Esophagus (tissue), 2 donors: ENCODE data around the gene EBF4. TPM values are rescaled to one million over a fixed set of nuclear protein-coding genes. Genes with fewer than 3 reads are reported as not detected.
"Not testable (repeated sequence)": the region's sequence is repeated elsewhere in the genome, so short reads cannot be mapped to it uniquely, and the experiment has no call there.

Experiments
- H3K27ac ChIP-seq, 2 donors: one replicate each; pipeline ENCODE4 v1.5.1; 2013; ENCODE audit warnings: low read depth in 2 of 2, mild to moderate bottlenecking in 2 of 2, inconsistent platforms in 1 of 2, low read length in 1 of 2, moderate library complexity in 1 of 2
- H3K27me3 ChIP-seq, 2 donors: one replicate each; pipeline ENCODE4 v1.6.1; 2013; ENCODE audit warnings: low read length in 2 of 2, control low read depth in 1 of 2, mild to moderate bottlenecking in 1 of 2; ENCODE audit not compliant: insufficient read depth in 2 of 2, control insufficient read depth in 1 of 2
- H3K36me3 ChIP-seq, 2 donors: one replicate each; pipeline ENCODE4 v1.6.1; 2013; ENCODE audit warnings: low read length in 1 of 2; ENCODE audit not compliant: control insufficient read depth in 2 of 2, insufficient read depth in 2 of 2
- H3K4me1 ChIP-seq, 2 donors: one replicate each; pipeline ENCODE4 v1.6.1; 2013; ENCODE audit warnings: low read length in 1 of 2; ENCODE audit not compliant: control insufficient read depth in 2 of 2, insufficient read depth in 2 of 2
- H3K4me3 ChIP-seq, 2 donors: one replicate each; pipeline ENCODE4 v1.5.1; 2013; ENCODE audit warnings: low read length in 2 of 2, mild to moderate bottlenecking in 2 of 2, low read depth in 1 of 2, moderate library complexity in 1 of 2
- H3K9me3 ChIP-seq, 2 donors: one replicate each; pipeline ENCODE4 v1.6.1; 2013; ENCODE audit warnings: mild to moderate bottlenecking in 2 of 2, low read depth in 1 of 2, low read length in 1 of 2, moderate library complexity in 1 of 2; ENCODE audit not compliant: control insufficient read depth in 2 of 2, insufficient read depth in 1 of 2
- WGBS, 2 donors: extraction: QIAGEN DNeasy Blood & Tissue Kit; methylation state at CpG; one replicate each; pipeline ENCODE4 v1.1.7; 2013; 5-methylcytosine and 5-hydroxymethylcytosine counted together
- polyA plus RNA-seq, 2 donors: library from polyadenylated mRNA; stranded (reverse); fragments of 200-250 nt; gene quantifications; one replicate each; pipeline ENCODE4 v1.2.3, GENCODE V29; 2013
- donor health status: healthy with polysubstance abuse.
- donor health status: Bipolar disorder and iron deficiency.

Gene EBF4
- polyA plus RNA-seq, 2 donors, result 4.8 to 7.0 TPM

DNA sequence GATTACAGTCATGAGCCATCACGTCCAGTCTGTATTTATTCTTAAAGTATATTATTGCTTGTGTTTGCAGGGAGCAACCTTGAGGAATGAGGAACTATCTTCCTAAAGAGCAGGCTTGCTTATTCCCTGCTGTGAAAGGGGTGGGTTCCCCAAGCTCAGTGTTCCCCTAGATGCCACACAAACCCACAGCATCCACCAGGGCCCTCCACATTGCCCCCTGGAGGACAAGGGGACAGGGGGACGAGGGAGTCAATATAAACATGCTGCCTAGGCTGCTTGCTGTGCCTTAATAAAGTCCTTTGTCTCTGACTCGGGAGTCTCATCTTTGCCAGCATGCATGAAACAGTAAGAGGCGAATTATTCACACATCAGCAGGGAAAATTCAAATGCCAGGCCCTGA, 20.6 kb upstream of the EBF4 start:
- Histone ChIP-seq H3K4me3 (no peak overlapping the region), H3K36me3 (no peaks in the 10 kb centered on the region), H3K9me3 (no peaks in the 10 kb centered on the region), H3K27me3 (peaks cover 0 to 3% of the 10 kb centered on the region in 2 donors), H3K4me1 (no peaks in the 10 kb centered on the region), H3K27ac (no peak overlapping the region)
- 27 to 30% methylated on average over 4 of the region's 4 CpGs for WGBS, 2 donors

GRCh38 chr20:2672446-2672845, 20.1 kb upstream of the EBF4 start:
- Histone ChIP-seq H3K4me1 (no peaks in the 10 kb centered on the region), H3K36me3 (no peaks in the 10 kb centered on the region), H3K9me3 (no peaks in the 10 kb centered on the region), H3K4me3 (no peak overlapping the region), H3K27me3 (peaks cover 0 to 3% of the 10 kb centered on the region in 2 donors), H3K27ac (no peak overlapping the region)
- 70 to 74% methylated on average over 3 of the region's 3 CpGs for WGBS, 2 donors

DNA sequence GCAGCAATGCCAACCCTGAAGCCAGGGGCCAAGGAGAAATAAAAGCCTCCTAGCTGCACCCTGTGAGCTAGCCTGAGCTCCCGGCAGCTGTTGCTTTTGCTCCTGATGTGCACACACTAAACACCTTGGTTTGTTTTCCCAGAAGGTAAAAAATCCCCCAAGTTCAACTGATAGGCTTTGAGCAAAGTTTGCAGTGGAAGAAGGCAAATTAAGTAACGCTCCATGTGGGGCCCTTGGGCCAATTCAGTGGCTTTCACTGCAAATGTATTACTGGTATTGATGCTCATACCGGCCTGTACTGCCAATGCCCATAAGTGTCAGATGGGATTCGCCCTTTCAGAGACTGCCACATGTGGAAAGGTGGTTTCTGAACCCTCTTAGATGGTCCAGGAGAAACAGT, 19.1 kb upstream of the EBF4 start:
- 81 to 88% methylated on average over 4 of the region's 4 CpGs for WGBS, 2 donors

DNA sequence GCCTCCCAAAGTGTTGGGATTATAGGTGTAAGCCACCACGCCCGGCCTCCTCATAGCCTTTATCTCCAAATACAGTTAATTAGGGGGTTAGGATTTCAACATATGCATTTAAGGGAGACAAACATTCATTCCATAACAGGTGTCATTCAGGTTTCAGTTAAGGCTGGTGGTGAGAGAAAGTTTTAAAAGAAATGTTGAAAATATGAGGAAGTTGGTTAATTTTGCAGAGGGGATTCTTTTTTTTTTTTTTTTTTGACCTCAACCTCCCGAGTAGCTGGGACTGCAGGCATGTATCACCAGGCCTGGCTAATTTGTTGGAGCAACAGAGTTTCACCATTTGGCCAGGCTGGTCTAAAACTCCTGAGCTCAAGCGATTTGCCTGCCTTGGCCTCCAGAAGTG, 12.5 kb upstream of the EBF4 start:
- H3K27me3 ChIP-seq, result no peaks in the 10 kb centered on the region
- no peak overlapping the region for H3K27ac ChIP-seq
- H3K36me3 ChIP-seq, result no peaks in the 10 kb centered on the region
- WGBS, 2 donors, result 67 to 83% methylated on average over 4 of the region's 4 CpGs
- no peaks in the 10 kb centered on the region for H3K4me1 ChIP-seq
- no peaks in the 10 kb centered on the region for H3K9me3 ChIP-seq
- H3K4me3 ChIP-seq, result no peak overlapping the region

More for the DNA sequence above, 19.1 kb upstream of the EBF4 start:
- no peak overlapping the region for H3K4me3 ChIP-seq
- no peak overlapping the region for H3K27ac ChIP-seq
- no peaks in the 10 kb centered on the region for H3K36me3 ChIP-seq
- H3K27me3 ChIP-seq, result no peaks in the 10 kb centered on the region
- H3K4me1 ChIP-seq, result no peaks in the 10 kb centered on the region
- H3K9me3 ChIP-seq, result no peaks in the 10 kb centered on the region

DNA sequence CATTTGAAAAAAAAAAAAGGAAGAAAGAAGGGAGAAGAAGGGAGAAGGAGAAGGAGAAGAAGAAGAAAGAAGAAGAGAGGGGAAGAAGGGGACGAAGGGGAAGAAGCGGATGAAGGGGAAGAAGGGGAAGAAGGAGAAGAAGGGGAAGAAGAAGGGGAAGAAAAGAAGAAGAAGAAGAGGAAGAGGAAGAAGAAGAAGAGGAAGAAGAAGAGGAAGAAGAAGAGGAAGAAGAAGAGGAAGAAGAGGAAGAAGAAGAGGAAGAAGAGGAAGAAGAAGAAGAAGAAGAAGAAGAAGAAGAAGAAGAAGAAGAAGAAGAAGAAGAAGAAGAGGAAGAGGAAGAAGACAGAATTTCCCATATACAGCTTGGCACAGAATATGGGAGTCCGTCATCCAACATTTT, 10.5 kb upstream of the EBF4 start:
- not testable (repeated sequence) for H3K9me3 ChIP-seq, H3K27me3 ChIP-seq, H3K4me3 ChIP-seq, H3K27ac ChIP-seq, H3K4me1 ChIP-seq, H3K36me3 ChIP-seq
- 64 to 90% methylated on average over 3 of the region's 3 CpGs for WGBS, 2 donors

DNA sequence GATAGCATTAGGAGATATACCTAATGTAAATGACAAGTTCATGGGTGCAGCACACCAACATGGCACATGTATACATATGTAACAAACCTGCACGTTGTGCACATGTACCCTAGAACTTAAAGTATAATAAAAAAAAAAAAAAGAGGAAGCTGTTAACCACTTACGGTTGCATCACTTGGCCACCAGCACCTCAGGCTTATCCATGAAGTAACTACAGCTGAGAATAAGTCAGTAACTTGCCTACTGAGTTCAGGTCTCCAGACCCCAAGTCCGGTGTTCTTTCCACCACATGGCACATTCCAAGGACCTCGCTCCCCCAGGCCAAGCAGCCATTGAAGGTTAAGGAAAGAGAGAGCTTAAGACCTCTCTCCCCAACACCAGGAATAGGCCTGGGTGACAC, 7.8 kb upstream of the EBF4 start:
- not testable (repeated sequence) for H3K27ac ChIP-seq, H3K4me3 ChIP-seq, H3K36me3 ChIP-seq, H3K9me3 ChIP-seq, H3K27me3 ChIP-seq, H3K4me1 ChIP-seq
- WGBS, 2 donors, result 79 to 83% methylated on average over 3 to 4 of the region's 4 CpGs

GRCh38 chr20:2687514-2687913, 5.1 kb upstream of the EBF4 start:
- no peaks in the 10 kb centered on the region for H3K36me3 ChIP-seq
- no peak overlapping the region for H3K27ac ChIP-seq
- H3K4me3 ChIP-seq, result no peak overlapping the region
- no peaks in the 10 kb centered on the region for H3K9me3 ChIP-seq
- 45 to 50% methylated on average over 6 of the region's 6 CpGs for WGBS, 2 donors
- no peaks in the 10 kb centered on the region for H3K4me1 ChIP-seq
- no peaks in the 10 kb centered on the region for H3K27me3 ChIP-seq

GRCh38 chr20:2688041-2688591, 4.5 kb upstream of the EBF4 start:
- H3K36me3 ChIP-seq, result no peaks in the 10 kb centered on the region
- WGBS, 2 donors, result 22 to 41% methylated on average over 18 of the region's 18 CpGs
- no peaks in the 10 kb centered on the region for H3K9me3 ChIP-seq

DNA sequence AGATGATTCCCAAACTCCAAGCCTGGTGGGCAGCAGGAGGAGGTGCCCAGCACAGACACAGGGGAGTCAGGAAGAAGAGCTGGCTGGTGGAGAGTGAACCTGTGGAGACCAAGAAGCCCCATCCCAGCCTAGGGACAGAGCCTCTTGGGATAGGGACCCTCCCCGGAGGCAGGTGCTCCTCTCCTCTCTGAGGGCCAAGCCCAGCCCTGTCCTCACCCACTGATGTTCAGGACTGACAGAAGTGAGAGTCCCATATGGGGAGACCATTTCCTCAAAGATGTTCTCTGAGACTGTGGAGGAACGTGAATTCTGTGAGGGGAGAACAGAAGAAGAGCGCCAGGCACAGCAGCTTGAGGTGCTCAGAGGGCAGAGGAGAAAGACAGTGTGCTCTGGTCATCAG, 2.4 kb upstream of the EBF4 start:
- no peak overlapping the region for H3K27ac ChIP-seq
- WGBS, 2 donors, result 81 to 82% methylated on average over 3 of the region's 3 CpGs
- H3K4me1 ChIP-seq, result peaks cover 6% of the 10 kb centered on the region in 2 donors
- H3K9me3 ChIP-seq, result no peaks in the 10 kb centered on the region
- no peak overlapping the region for H3K4me3 ChIP-seq
- H3K27me3 ChIP-seq, result peaks cover 0 to 4% of the 10 kb centered on the region in 2 donors
- no peaks in the 10 kb centered on the region for H3K36me3 ChIP-seq

More at GRCh38 chr20:2688041-2688591, 4.5 kb upstream of the EBF4 start:
- Histone ChIP-seq H3K4me1 (no peaks in the 10 kb centered on the region), H3K4me3 (no peak overlapping the region), H3K27me3 (no peaks in the 10 kb centered on the region), H3K27ac (no peak overlapping the region)

- Histone ChIP-seq H3K4me3 (no peak overlapping the region), H3K9me3 (no peaks in the 10 kb centered on the region), H3K4me1 (peaks cover 6% of the 10 kb centered on the region in 2 donors), H3K27ac (no peak overlapping the region), H3K36me3 (no peaks in the 10 kb centered on the region), H3K27me3 (peaks cover 0 to 4% of the 10 kb centered on the region in 2 donors)
- 69 to 72% methylated on average over 6 of the region's 6 CpGs for WGBS, 2 donors
These were observed 1.9 kb upstream of the EBF4 start for GRCh38 chr20:2690718-2691117.
